Gastroesophageal sphincter (tissue), 3 donors: ENCODE measurements around the gene ELN.

ENCODE experiments used
- CTCF ChIP-seq, 4 experiments: fragments of 200-600 bp in 2 of 4; fragments of 450-650 bp in 2 of 4; sonication (generic) in 1 of 4; IDR thresholded peaks; one replicate each; pipeline ENCODE4 v1.5.1; 2017 to 2019; ENCODE audit warnings: antibody characterized with exemption in 4 of 4, mild to moderate bottlenecking in 2 of 4, moderate library complexity in 2 of 4
- POLR2A ChIP-seq, 2 donors: fragments of 450-650 bp; IDR thresholded peaks; one replicate each; pipeline ENCODE4 v1.6.1; 2017; ENCODE audit warnings: antibody characterized with exemption in 2 of 2, mild to moderate bottlenecking in 2 of 2, moderate library complexity in 1 of 2

- no peak for TF ChIP-seq CTCF (IDR thresholded peaks at IDR 0.05)
- TF ChIP-seq POLR2A (IDR thresholded peaks at IDR 0.05) = no peak
These were observed 29.4 kb downstream of the ELN start for GRCh38 chr7:74057216-74057925.
